Astrocyte (in vitro differentiated cells and primary cell): ENCODE measurements around the gene LECT2. TPM values are rescaled to one million over a fixed set of nuclear protein-coding genes. Genes with fewer than 3 reads are reported as not detected.

ENCODE experiments used
- DNase-seq: peaks from one replicate; pipeline ENCODE4 v3.0.0-alpha.2; 2010; ENCODE audit warnings: low read depth
- FAIRE-seq: peaks from 2 replicates; lab custom pipeline; 2011; peaks lifted over from hg19 to GRCh38; lab: Jason Lieb, UNC
- H2AFZ ChIP-seq: 2 replicates; pipeline ENCODE4 v1.6.0; 2012; ENCODE audit warnings: low read depth, low read length, inconsistent platforms
- H3K27ac ChIP-seq: 2 replicates; pipeline ENCODE4 v1.5.1; 2011; ENCODE audit warnings: low read depth, low read length, inconsistent platforms
- H3K27me3 ChIP-seq: 2 replicates; pipeline ENCODE4 v1.6.0; 2011; ENCODE audit warnings: low read length, inconsistent platforms; ENCODE audit not compliant: insufficient read depth
- H3K36me3 ChIP-seq: 2 replicates; pipeline ENCODE4 v1.5.1; 2011; ENCODE audit warnings: low read length, inconsistent platforms; ENCODE audit not compliant: insufficient read depth
- H3K4me1 ChIP-seq: 2 replicates; pipeline ENCODE4 v1.5.1; 2011; ENCODE audit warnings: low read length, inconsistent platforms; ENCODE audit not compliant: insufficient read depth
- H3K4me2 ChIP-seq: 2 replicates; pipeline ENCODE4 v1.6.0; 2012; ENCODE audit warnings: low read length, inconsistent platforms
- H3K4me3 ChIP-seq: 2 replicates; pipeline ENCODE4 v1.5.1; 2011; ENCODE audit warnings: low read depth, mild to moderate bottlenecking, low read length, inconsistent platforms; ENCODE audit not compliant: insufficient read depth
- H3K79me2 ChIP-seq: 2 replicates; pipeline ENCODE4 v1.6.0; 2012; ENCODE audit warnings: mild to moderate bottlenecking, low read length, inconsistent platforms; ENCODE audit not compliant: insufficient read depth
- H3K9ac ChIP-seq: 2 replicates; pipeline ENCODE4 v1.6.0; 2012; ENCODE audit warnings: mild to moderate bottlenecking, low read length, inconsistent platforms
- H3K9me3 ChIP-seq: 2 replicates; pipeline ENCODE4 v1.5.1; 2012; ENCODE audit warnings: low read depth, mild to moderate bottlenecking, low read length, inconsistent platforms; ENCODE audit not compliant: insufficient read depth
- H4K20me1 ChIP-seq: 2 replicates; pipeline ENCODE4 v1.6.0; 2012; ENCODE audit warnings: low read length, inconsistent platforms; ENCODE audit not compliant: insufficient read depth
- H3K27ac Mint-ChIP-seq: one replicate; pipeline ENCODE4 v1.8.0; 2021; ENCODE audit warnings: mild to moderate bottlenecking, mixed read lengths; ENCODE audit not compliant: unreplicated experiment
- H3K27me3 Mint-ChIP-seq: one replicate; pipeline ENCODE4 v1.8.0; 2021; ENCODE audit warnings: low read depth, mixed read lengths; ENCODE audit not compliant: unreplicated experiment
- H3K36me3 Mint-ChIP-seq: one replicate; pipeline ENCODE4 v1.8.0; 2021; ENCODE audit warnings: low read depth, mixed read lengths; ENCODE audit not compliant: unreplicated experiment
- H3K4me1 Mint-ChIP-seq: one replicate; pipeline ENCODE4 v1.8.0; 2021; ENCODE audit warnings: low read depth, mixed read lengths; ENCODE audit not compliant: unreplicated experiment
- H3K4me3 Mint-ChIP-seq: one replicate; pipeline ENCODE4 v1.8.0; 2021; ENCODE audit warnings: mild to moderate bottlenecking, moderate library complexity, mixed read lengths; ENCODE audit not compliant: unreplicated experiment
- H3K9me3 Mint-ChIP-seq: one replicate; pipeline ENCODE4 v1.8.0; 2021; ENCODE audit warnings: mild to moderate bottlenecking, mixed read lengths; ENCODE audit not compliant: unreplicated experiment
- EZH2 ChIP-seq: IDR thresholded peaks from 2 replicates; pipeline ENCODE4 v1.6.1; 2012; ENCODE audit warnings: mild to moderate bottlenecking, low read length, inconsistent platforms; ENCODE audit not compliant: insufficient read depth
- total RNA-seq: library from RNA; stranded (reverse); gene quantifications from 2 replicates; pipeline ENCODE4 v1.2.1, GENCODE V29; 2021
- TF ChIP-seq, protein P1 (sequence below): IDR thresholded peaks from 2 replicates; pipeline ENCODE4 v1.5.1; 2011; ENCODE audit warnings: low read depth, mild to moderate bottlenecking, inconsistent platforms, low read length, moderate library complexity; ENCODE audit not compliant: insufficient read depth

LECT2 gene
- total RNA-seq, 1 donor from 2014 or later = not detected

DNA sequence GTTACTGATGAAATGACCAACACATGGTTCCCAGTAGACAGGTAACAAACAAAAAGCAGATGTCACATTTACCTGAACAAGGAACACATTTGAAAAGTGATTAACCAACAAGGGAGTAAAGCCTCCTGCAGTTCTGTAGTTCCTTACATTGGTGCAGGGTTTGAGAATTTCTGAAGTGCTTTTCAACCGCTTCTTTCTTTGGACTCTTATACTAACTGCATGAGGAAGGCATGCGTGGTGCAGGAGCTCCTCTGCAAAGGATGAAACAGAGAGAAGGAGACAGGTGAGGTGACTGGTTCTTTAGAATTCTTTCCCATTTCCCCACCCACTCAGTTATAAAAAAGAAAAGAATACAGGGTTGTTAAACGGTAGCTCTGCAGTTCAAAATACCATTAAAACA lies 54.5 kb downstream of the LECT2 start:
- Mint-ChIP-seq H3K4me1 (no peaks in the 10 kb centered on the region), H3K27me3 (peaks cover 51% of the 10 kb centered on the region), H3K4me3 (no peak overlapping the region), H3K9me3 (no peaks in the 10 kb centered on the region), H3K36me3 (no peaks in the 10 kb centered on the region), H3K27ac (no peak overlapping the region)
- H3K9ac ChIP-seq = no peak overlapping the region
- H3K4me1 ChIP-seq = no peaks in the 10 kb centered on the region
- H4K20me1 ChIP-seq = no peaks in the 10 kb centered on the region
- no peak overlapping the region for H3K27ac ChIP-seq
- no peak for DNase-seq
- H3K4me3 ChIP-seq = no peak overlapping the region
- H3K79me2 ChIP-seq = no peaks in the 10 kb centered on the region
- no peak overlapping the region for H3K4me2 ChIP-seq
- no peak for FAIRE-seq
- TF ChIP-seq, protein P1, sequence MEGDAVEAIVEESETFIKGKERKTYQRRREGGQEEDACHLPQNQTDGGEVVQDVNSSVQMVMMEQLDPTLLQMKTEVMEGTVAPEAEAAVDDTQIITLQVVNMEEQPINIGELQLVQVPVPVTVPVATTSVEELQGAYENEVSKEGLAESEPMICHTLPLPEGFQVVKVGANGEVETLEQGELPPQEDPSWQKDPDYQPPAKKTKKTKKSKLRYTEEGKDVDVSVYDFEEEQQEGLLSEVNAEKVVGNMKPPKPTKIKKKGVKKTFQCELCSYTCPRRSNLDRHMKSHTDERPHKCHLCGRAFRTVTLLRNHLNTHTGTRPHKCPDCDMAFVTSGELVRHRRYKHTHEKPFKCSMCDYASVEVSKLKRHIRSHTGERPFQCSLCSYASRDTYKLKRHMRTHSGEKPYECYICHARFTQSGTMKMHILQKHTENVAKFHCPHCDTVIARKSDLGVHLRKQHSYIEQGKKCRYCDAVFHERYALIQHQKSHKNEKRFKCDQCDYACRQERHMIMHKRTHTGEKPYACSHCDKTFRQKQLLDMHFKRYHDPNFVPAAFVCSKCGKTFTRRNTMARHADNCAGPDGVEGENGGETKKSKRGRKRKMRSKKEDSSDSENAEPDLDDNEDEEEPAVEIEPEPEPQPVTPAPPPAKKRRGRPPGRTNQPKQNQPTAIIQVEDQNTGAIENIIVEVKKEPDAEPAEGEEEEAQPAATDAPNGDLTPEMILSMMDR = no peak
- no peak for TF ChIP-seq EZH2
- no peaks in the 10 kb centered on the region for H3K36me3 ChIP-seq
- no peak overlapping the region for H2AFZ ChIP-seq
- H3K9me3 ChIP-seq = no peaks in the 10 kb centered on the region
- peaks cover 17% of the 10 kb centered on the region for H3K27me3 ChIP-seq

DNA sequence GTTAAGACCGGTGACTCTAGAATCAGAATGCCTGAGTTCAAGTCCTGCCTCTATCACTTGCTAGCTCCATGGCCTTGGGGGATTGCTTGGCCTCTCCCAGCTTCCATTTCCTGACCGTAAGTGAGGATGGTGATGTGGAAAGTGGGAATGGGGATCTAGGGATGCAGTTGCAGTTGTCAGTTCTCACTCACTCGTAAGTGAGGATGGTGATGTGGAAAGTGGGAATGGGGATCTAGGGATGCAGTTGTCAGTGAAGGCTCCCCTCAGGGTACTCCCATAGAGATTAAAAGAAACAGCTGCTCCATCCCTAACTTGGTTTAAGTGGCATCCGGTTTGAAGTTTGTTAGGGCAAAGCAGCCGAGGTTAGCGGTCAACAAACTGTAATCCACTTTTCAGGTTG lies 56.1 kb downstream of the LECT2 start:
- H3K36me3 Mint-ChIP-seq = no peaks in the 10 kb centered on the region
- Histone ChIP-seq H3K27ac (no peak overlapping the region), H3K9ac (no peak overlapping the region), H3K9me3 (no peaks in the 10 kb centered on the region), H3K79me2 (no peaks in the 10 kb centered on the region), H3K36me3 (no peaks in the 10 kb centered on the region), H3K4me2 (no peak overlapping the region), H2AFZ (no peak overlapping the region), H4K20me1 (no peaks in the 10 kb centered on the region), H3K27me3 (peaks cover 14% of the 10 kb centered on the region), H3K4me1 (no peaks in the 10 kb centered on the region), H3K4me3 (no peak overlapping the region)
- H3K27ac Mint-ChIP-seq = no peak overlapping the region
- peaks cover 44% of the 10 kb centered on the region for H3K27me3 Mint-ChIP-seq
- FAIRE-seq (no peak), DNase-seq (no peak)
- TF ChIP-seq, protein P1 = no peak
- TF ChIP-seq EZH2 = no peak
- no peak overlapping the region for H3K4me3 Mint-ChIP-seq
- no peaks in the 10 kb centered on the region for H3K9me3 Mint-ChIP-seq
- H3K4me1 Mint-ChIP-seq = no peaks in the 10 kb centered on the region

Other genes with a start within 250 kb of the LECT2 start
- not detected in 2 replicates for gene SLC25A48, start 120.3 kb downstream of the LECT2 start, total RNA-seq
- not detected in 2 replicates for gene IL9, start 59.1 kb downstream of the LECT2 start, total RNA-seq
- 1,145 and 1,862 TPM in 2 replicates for gene TGFBI, start 74.0 kb upstream of the LECT2 start, total RNA-seq
- 70.0 and 71.3 TPM in 2 replicates for gene SMAD5, start 177.9 kb upstream of the LECT2 start, total RNA-seq
- gene SMIM32, start 238.2 kb upstream of the LECT2 start, total RNA-seq = 0.30 and 0.34 TPM in 2 replicates